HG02588 (cell line): ENCODE measurements around the gene TIMM23B.
"Not testable (repeated sequence)": the region's sequence is repeated elsewhere in the genome, so short reads cannot be mapped to it uniquely, and the experiment has no call there.

ENCODE experiments used
- ATAC-seq: cut with Tn5 transposase; IDR thresholded peaks from one replicate; pipeline ENCODE4 v1.9.1; 2021; ENCODE audit warnings: mild to moderate bottlenecking, moderate library complexity; ENCODE audit not compliant: unreplicated experiment

TIMM23B gene, protein sequence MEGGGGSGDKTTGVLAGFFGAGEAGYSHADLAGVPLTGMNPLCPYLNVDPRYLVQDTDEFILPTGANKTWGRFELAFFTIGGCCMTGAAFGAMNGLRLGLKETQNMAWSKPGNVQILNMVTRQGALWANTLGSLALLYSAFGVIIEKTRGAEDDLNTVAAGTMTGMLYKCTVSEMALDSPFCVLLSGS

GRCh38 chr10:49941447-49942338, at the start of gene TIMM23B, which contains the start of gene PARG:
TSS of gene TIMM23B (plus strand) at chr10:49942053. CDS start at chr10:49942195, 142 bp downstream.
TSS of gene PARG (minus strand) at chr10:49942027. CDS start at chr10:49941725, 302 bp downstream.
- peak; percentile 73 for ATAC-seq

GRCh38 chr10:49899999-49900398, 41.9 kb upstream of the TIMM23B start:
- not testable (repeated sequence) for ATAC-seq

DNA sequence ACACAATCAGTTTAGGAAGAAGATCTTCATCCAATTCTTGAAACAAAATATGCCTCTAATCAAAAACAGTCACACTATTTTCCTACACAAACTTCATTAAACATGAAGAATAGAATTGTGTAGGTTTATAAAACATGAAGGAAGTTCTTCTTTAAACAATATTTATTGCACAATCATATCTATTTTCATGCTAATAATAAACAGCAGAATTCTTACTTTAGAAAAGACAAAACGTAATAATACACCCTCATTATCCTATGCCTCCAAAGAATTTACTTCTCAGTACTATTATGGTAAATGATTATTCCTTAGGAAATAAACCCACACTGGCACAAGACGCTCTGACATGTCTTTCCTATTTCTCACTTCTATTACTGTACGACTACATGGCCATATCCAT, 41.4 kb upstream of the TIMM23B start:
- not testable (repeated sequence) for ATAC-seq

- not testable (repeated sequence) for ATAC-seq
Measured at GRCh38 chr10:49903829-49904228, 38.0 kb upstream of the TIMM23B start.

DNA sequence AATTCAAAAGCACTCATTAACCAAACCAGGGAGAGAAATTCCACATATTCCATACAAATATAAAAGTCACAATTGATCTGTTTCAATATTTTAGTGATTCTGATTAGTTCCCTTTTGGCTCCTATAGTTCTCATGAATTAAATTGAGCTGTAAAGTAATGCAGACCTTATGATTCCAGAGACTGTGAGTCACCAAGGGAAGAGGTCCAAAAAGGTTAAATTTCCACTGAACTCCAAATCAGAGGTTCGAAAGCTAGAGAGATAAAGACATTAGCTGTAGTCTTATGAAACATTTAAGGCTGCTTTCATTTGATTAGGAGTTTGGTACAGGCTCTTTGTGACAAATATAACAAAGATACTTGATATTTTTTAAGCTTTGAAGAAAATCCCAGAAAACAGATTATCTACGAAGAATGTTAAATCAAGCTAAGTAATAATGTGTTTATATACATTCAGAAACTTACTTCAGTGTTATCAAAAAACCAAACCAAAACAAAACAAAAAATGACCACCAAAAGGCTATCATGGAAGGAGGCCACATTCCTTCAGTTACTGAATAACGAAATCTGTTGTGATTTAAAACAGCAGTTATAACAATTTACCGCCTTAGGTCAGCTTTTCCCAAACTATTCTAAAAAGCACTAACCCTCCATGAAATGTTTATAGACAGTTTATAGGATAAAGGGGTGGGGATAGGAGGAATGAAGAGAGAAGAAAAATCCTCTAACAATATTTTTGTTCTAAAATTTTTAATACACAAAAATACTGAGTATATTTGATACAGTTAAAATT, 33.4 kb upstream of the TIMM23B start:
- not testable (repeated sequence) for ATAC-seq

GRCh38 chr10:49910295-49910694, 31.6 kb upstream of the TIMM23B start:
- ATAC-seq, result not testable (repeated sequence)

- not testable (repeated sequence) for ATAC-seq
Measured at GRCh38 chr10:49916451-49916850, 25.4 kb upstream of the TIMM23B start.

GRCh38 chr10:49917927-49918326, 23.9 kb upstream of the TIMM23B start:
- ATAC-seq, result not testable (repeated sequence)

DNA sequence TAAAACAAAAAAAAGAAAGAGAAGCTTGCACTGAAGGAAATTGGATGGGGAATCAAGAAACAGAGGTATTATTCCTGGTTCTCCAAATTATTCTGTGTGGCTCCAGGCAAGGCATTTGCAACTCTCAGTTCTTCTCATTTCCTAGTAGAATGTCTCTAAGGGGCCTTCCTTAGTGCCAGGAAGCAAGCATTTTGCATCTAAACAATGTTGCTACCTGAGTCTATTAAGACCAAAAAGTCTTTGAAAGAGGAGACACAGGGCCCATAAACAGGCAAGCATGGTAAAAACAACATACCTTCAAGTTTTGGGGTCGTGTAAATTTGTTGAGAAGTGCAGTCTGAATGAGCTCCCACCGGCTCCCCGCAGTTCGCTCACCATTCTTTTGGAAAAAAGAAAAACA, 19.8 kb upstream of the TIMM23B start:
- not testable (repeated sequence) for ATAC-seq

DNA sequence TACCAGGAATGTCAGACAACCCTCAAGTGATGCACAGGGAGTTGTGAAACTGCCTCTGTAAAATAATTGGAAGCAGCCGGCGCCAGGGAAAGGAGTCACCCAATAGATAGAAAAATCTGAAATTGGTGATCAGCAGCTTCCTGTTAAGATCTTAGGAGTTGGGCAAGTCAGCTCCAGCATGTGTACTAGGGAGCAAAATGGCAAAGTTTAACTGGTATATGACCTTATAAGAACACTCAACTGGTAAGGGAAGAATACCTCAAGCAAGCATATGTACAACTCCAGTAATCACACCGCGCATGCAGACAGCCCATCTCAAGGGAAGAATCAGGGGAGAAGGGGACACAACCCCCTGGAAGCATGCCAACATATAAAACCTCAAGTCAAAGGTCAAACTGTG, 18.3 kb upstream of the TIMM23B start:
- ATAC-seq, result not testable (repeated sequence)

DNA sequence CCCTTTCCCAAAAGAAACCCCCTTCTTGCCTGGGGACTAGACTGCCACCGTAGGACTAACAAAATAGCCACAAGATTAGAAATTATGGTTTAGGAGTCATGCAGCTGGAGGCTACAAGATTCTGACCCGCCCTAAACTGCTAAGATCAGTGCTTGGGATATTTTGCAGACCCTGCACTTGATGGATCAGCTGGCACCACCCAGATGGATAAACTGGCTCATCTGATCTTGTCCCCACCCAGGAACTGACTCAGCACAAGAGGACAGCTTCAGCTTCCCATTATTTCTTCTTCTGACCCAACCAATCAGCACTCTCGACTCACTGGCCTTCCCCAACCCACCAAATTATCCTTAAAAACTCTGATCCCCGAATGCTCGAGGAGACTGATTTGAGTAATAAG, 10.6 kb upstream of the TIMM23B start:
- ATAC-seq, result not testable (repeated sequence)

GRCh38 chr10:49931959-49932728, 9.7 kb upstream of the TIMM23B start:
- not testable (repeated sequence) for ATAC-seq

- peak; percentile 6 for ATAC-seq
Measured at GRCh38 chr10:49942339-49942705, 469 bp downstream of the TIMM23B start.

DNA sequence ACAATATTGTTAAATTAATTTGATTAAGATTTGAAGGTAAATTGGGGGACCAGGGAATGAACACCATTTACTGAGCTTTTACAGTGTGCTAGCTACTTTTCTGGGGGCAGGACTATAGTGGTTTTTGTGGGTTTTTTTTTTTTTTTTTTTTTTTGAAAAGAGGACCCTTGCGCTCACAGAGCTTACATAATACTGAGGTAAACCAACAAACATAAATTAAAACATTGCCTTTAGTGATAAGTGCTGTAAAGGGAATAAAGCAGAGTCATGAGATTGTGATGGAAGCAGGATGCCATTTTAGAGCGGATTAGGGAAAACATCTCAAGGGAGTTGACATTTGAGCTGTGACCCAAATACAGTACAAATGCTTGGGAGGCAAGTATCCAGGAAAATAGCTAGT, 1.8 kb downstream of the TIMM23B start:
- ATAC-seq, result not testable (repeated sequence)

- ATAC-seq, result peak; percentile 83
Measured at GRCh38 chr10:49948142-49948541, 6.3 kb downstream of the TIMM23B start.

- not testable (repeated sequence) for ATAC-seq
Measured at GRCh38 chr10:49948737-49949136, 6.9 kb downstream of the TIMM23B start.

DNA sequence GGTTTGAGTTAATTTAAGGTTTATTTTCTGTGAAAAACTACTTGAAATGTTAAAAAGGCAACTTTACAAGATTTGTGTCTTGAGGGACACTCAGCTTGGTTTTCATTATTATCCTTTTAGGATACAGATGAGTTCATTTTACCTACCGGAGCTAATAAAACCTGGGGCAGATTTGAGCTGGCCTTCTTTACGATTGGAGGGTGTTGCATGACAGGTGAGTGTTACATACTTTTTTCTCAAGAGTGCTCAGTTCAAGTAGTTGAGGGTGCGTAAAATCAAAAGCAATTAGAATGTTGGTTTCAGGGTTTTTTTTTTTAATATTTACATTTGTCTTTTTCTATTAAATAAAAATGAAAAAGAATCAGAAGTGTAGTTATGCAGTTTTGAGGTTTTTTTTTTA, 10.2 kb downstream of the TIMM23B start:
- ATAC-seq, result not testable (repeated sequence)

- not testable (repeated sequence) for ATAC-seq
Measured at GRCh38 chr10:49953122-49953521, 11.3 kb downstream of the TIMM23B start.

- ATAC-seq, result not testable (repeated sequence)
Measured at GRCh38 chr10:49970331-49970857, 28.5 kb downstream of the TIMM23B start.

DNA sequence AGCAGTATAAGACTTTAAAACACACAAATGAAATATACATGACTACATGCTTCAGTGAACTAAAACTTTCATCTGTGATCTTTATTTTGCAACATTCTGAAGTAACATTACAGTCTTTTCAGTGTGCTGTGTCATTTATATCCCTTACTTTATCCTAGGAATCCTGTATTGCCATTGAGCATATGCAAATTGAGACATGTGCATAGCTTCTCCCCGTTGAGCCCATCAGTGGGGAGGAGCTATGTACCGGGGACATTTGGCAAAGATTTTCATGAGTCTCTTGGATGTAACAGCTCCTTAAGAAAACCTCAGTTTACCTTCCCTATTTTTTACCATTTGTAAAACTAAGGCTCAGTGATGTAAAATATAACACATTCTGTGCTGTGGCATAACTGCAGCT, 29.6 kb downstream of the TIMM23B start:
- not testable (repeated sequence) for ATAC-seq
